Psoas muscle (tissue), 8 donors: ENCODE measurements around the gene NUP50. TPM values are rescaled to one million over a fixed set of nuclear protein-coding genes. Genes with fewer than 3 reads are reported as not detected.

Source experiments
- ATAC-seq, 4 donors: fragments of 200-7000 bp; cut with Tn5 transposase; one replicate each; pipeline ENCODE4 v1.9.1; 2020; ENCODE audit warnings: moderate library complexity in 3 of 4, mild to moderate bottlenecking in 2 of 4
- DNase-seq, 2 donors: peaks; one replicate each; pipeline ENCODE4 v3.0.0-alpha.2; 2020
- H3K27ac ChIP-seq: fragments of 200-600 bp; one replicate; pipeline ENCODE4 v1.8.0; 2022
- H3K27me3 ChIP-seq, 3 donors: fragments of 200-600 bp in 1 of 3; one replicate each; pipeline versions ENCODE4 v1.6.1 to v1.8.0; 2013 to 2022; ENCODE audit warnings: low read length in 2 of 3, mild to moderate bottlenecking in 2 of 3, moderate library complexity in 1 of 3; ENCODE audit not compliant: insufficient read depth in 3 of 3
- H3K36me3 ChIP-seq, 2 donors: fragments of 200-600 bp in 1 of 2; one replicate each; pipeline versions ENCODE4 v1.6.1 to v1.8.0; 2013 to 2022; ENCODE audit warnings: low read depth in 1 of 2, mild to moderate bottlenecking in 1 of 2, moderate library complexity in 1 of 2; ENCODE audit not compliant: insufficient read depth in 1 of 2
- H3K4me1 ChIP-seq: fragments of 200-600 bp; one replicate; pipeline ENCODE4 v1.8.0; 2022
- H3K4me3 ChIP-seq: fragments of 200-600 bp; one replicate; pipeline ENCODE4 v1.8.0; 2022; ENCODE audit warnings: mild to moderate bottlenecking
- H3K9me3 ChIP-seq: fragments of 200-600 bp; one replicate; pipeline ENCODE4 v1.8.0; 2022
- CTCF ChIP-seq: fragments of 200-600 bp; IDR thresholded peaks from one replicate; pipeline ENCODE4 v1.8.0; 2022; ENCODE audit warnings: antibody characterized with exemption
- WGBS, 3 donors: extraction: QIAGEN DNeasy Blood & Tissue Kit; methylation state at CpG; one replicate each; pipeline versions ENCODE4 v1.1.6 to v1.1.7; 2013; 5-methylcytosine and 5-hydroxymethylcytosine counted together
- intact Hi-C, 2 donors: fragments of 100-400 bp; cut with DNase I; formaldehyde crosslinking; loops; one replicate each; pipeline versions ENCODE4 v1.11.0 to v1.14.2; 2022
- polyA plus RNA-seq, 3 donors: library from polyadenylated mRNA; stranded (reverse); fragments of 200-250 nt; gene quantifications; one replicate each; pipeline ENCODE4 v1.2.3, GENCODE V29; 2013
- total RNA-seq, 4 donors: library from RNA; stranded (reverse); fragmentation: NEBNext Ultra II Directional in 2 of 4; extraction: Animal tissue kit (Norgen Biotek cat#: 25700) in 2 of 4; gene quantifications; one replicate each; pipeline versions ENCODE4 v1.2.1 to v1.2.4, GENCODE V29; 2021 to 2023
- donor health status: healthy with polysubstance abuse.
- donor health status: DM: no; HTN: no; CAD: no; lungs with moderate emphysema.
- donor health status: Bipolar disorder and iron deficiency.
- donor health status: healthy.
- donor health status: DM: yes; HTN: yes; CAD: no.
- donor health status: DM: no; HTN: no; CAD: no.
- donor health status: DM: no; HTN: no; CAD: no.
- donor health status: DM: yes; HTN: yes; CAD: no.

Gene NUP50
- total and polyA plus RNA-seq, 7 donors = 6.1 to 26.6 (median 20.3) TPM

- WGBS, 3 donors = 75 to 82% (median 76%) methylated on average over 19 of the region's 19 CpGs
- H3K4me3 ChIP-seq = peak overlapping the region; percentile 73
- H3K4me1 ChIP-seq = peaks cover 30% of the 10 kb centered on the region
- no peaks in the 10 kb centered on the region for H3K27me3 ChIP-seq
- no peak overlapping the region for H3K27ac ChIP-seq
- no peaks in the 10 kb centered on the region for H3K9me3 ChIP-seq
- ATAC-seq = no peak
- no peak for TF ChIP-seq CTCF
- no peak for DNase-seq
- H3K36me3 ChIP-seq = peaks cover 0 to 22% of the 10 kb centered on the region in 2 donors
- intact Hi-C loops = no loop called here
Measured at GRCh38 chr22:45162531-45162930, 1.2 kb upstream of the NUP50 start.

- peaks cover 0 to 19% of the 10 kb centered on the region in 2 donors for H3K36me3 ChIP-seq
- H3K27ac ChIP-seq = peak overlapping the region; percentile 76
- DNase-seq = peak in 1 of 2 donors; percentile 62
- H3K9me3 ChIP-seq = no peaks in the 10 kb centered on the region
- no peak for TF ChIP-seq CTCF
- H3K27me3 ChIP-seq = no peaks in the 10 kb centered on the region
- peak overlapping the region; percentile 73 for H3K4me3 ChIP-seq
- peak; percentile 45 to 62 (median 50) for ATAC-seq
- peaks cover 30% of the 10 kb centered on the region for H3K4me1 ChIP-seq
- WGBS, 3 donors = 3 to 5% (median 3%) methylated on average over 12 to 13 of the region's 13 CpGs
- intact Hi-C loops = no loop called here
Measured at GRCh38 chr22:45163099-45163450, 650 bp upstream of the NUP50 start.

- DNase-seq (peak; percentile 37 to 66), ATAC-seq (peak; percentile 39 to 53 (median 50))
- peak overlapping the region; percentile 76 for H3K27ac ChIP-seq
- H3K4me3 ChIP-seq = peak overlapping the region; percentile 73
- H3K27me3 ChIP-seq = no peaks in the 10 kb centered on the region
- TF ChIP-seq CTCF = no peak
- H3K4me1 ChIP-seq = peaks cover 27% of the 10 kb centered on the region
- WGBS, 3 donors = 1 to 2% (median 1%) methylated on average over 34 to 59 of the region's 59 CpGs
- H3K9me3 ChIP-seq = no peaks in the 10 kb centered on the region
- peaks cover 3 to 33% of the 10 kb centered on the region in 2 donors for H3K36me3 ChIP-seq
- intact Hi-C loops = no loop called here
Measured at GRCh38 chr22:45164270-45165088, 754 bp downstream of the NUP50 start.

- Histone ChIP-seq H3K27me3 (no peaks in the 10 kb centered on the region), H3K4me1 (peaks cover 15% of the 10 kb centered on the region)
- intact Hi-C loops = no loop called here
Measured at GRCh38 chr22:45166932-45167331, 3.2 kb downstream of the NUP50 start.

More at GRCh38 chr22:45166932-45167331, 3.2 kb downstream of the NUP50 start:
- ATAC-seq = no peak
- Histone ChIP-seq H3K27ac (no peak overlapping the region), H3K36me3 (peaks cover 3 to 57% of the 10 kb centered on the region in 2 donors), H3K9me3 (no peaks in the 10 kb centered on the region), H3K4me3 (no peak overlapping the region)
- WGBS, 3 donors = 77 to 82% (median 78%) methylated on average over 5 of the region's 5 CpGs
- no peak for DNase-seq
- no peak for TF ChIP-seq CTCF
